Left hindlimb (tissue), 1 donor: Measurements from ENCODE around the gene PITPNB.
A peak's percentile ranks its signal among the peaks of the same experiment; 100 is the strongest.

ENCODE experiments used
- DNase-seq: peaks from one replicate; pipeline ENCODE4 v3.0.0-alpha.2; 2018

The PITPNB gene

DNA sequence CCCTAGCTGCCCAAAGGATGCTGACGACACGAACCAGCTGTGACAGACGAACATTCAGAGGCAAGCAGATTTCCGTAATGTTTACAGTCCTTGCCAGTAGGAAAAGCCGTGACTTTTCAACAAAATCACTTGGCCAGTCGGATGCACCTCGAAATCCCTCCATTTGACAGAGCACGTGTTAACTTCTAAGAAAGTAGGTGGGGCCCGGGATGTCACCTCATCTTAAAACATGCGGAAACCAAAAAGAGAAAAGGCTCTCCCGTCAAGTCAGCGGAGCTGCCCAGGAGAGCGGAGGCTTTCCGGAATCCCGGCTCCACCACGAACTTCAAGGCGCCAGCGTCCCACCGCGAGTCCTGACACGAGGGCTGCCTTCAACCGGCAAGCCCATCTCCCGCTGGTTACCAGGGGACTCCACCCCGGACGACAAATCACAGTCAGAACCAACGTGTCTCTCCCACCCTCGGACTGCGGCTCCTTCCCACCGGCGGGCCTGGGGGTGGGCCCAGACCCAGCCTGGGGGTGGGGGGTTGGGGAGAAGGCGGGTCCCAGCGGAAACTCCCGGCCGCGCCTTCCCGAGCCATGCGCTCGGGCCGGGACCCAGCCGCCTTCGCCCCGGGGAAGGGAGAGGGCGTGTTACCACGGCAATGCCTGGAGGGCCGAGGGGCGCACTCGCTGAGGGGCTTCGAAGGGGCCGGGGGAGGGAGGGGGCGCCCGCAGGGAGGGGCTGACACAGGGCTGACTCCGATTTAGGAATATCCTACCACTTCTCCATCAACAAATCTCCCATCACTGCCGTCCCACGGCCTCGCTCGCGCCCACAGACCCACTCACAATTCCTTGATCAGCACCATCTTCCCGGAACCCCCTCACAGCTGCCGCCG, 475 bp downstream of the PITPNB start:
- peak; percentile 83 for DNase-seq

DNA sequence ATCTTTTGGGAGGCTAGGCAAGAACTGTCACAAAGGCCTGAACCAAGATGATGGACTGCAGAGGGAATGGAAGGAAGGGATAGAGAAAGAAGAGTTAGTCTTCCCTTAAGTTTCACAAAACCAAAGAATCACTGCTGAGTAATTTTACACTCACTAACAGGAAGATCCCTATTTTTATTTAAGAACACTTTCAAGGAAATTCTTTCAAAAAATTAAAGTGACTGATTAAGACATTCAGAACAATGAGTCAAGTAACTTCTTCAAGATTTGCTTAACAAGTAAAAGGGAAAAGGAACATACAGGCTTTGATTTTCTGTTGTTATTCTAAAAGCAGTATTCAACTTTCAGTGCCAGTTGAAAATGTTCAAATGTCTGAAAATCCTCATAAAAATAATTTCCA, 3.1 kb downstream of the PITPNB start:
- DNase-seq = no peak

DNA sequence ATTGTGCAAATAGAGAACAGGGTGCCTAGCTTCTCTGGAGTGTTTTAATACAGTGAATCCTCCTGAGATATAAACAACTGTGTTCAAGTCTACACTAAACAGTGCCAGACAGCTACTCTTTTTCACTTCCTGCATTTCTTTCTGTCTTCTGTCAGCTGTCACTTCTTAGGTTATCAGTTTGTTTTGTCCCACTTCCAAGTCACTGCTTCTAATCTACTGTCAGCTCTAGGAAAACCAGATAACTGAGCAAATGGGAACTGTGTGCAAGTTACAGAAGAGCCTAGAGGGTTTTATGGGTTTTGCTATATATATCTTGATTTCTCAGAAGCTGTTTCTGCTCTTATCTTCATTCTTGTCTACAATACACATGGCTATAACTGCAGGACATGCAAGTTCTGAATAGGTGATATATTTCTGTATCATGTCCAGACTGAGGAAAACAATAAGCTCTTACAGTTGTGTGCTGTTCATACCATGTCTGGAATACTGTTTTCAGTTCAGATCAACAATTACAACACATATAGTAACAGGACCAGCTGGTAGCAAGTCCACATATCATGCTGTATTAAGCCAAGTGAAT, 5.8 kb downstream of the PITPNB start:
- DNase-seq = no peak

DNA sequence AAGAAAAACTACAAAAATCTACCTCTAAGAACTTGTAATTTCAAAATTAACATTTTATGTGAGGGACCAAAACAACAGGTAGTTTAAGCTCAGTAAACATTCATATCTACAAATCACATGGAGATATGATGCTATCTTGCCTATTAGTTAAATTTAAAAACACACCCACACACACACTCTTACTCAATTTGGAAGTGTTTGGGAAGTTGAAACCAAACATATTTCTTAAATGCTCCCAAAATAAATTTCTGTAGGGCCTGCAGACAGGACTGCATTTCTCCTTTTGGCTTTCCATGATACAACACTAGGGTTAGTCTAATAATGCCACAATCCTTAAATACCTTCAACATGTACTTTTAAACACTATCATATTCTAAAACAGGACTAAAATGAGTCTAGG, 7.0 kb downstream of the PITPNB start:
- DNase-seq = no peak

DNA sequence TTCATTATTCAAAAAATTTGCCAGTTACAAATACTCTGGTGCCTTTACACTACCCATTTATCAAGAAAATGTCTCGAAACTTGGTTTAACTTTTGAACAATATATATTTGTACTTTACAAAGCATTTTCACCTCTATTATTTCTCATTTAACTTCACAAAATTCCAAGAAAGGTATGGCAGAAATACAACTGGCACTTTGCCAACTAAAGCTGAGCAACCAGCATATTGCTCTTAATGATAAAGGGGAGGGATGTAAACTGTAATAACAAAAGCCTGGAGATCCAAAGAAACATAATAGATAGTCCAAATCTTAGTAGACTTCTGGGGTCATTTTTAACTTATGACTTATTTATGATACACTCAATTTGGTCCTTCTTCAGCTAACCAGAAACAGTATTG, 7.7 kb downstream of the PITPNB start:
- no peak for DNase-seq

DNA sequence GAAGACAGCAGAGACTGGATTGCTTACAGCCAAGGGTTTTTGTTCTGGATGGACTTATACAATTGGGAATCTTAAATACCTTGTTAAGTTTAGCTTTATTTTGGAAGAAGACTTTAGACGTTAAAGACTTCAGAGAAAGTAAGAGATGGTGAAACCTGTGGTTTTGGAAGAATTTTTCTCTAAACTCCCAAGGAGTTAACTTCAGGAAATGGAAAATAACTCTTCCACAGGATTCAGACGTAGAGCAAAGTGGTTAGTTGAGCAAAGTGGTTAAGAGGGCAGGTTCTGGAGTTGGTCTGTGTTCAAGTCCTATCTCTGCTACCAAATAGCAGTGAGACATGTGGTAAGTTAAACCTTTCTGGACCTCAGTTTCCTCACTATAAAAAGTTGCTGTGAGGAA, 12.8 kb downstream of the PITPNB start:
- DNase-seq = no peak

DNA sequence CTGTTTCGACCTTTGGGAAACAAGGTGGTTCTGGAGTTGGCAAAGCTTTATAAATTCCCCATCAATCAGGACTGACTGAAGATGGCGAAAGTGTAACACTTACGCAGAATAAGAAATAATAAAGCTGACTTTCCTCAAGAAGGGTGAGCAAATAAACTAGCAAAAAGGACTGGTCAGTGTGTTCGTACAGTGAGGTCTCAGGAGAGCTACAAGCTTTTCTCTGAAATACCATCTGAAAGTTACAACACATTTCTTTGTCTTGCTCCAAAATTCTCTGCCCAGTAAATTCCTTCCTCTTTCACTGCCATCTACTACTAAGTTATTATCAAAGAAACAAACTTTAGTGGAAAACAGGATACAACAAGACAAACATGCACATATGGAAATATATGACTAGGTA, 13.4 kb downstream of the PITPNB start:
- DNase-seq = no peak

DNA sequence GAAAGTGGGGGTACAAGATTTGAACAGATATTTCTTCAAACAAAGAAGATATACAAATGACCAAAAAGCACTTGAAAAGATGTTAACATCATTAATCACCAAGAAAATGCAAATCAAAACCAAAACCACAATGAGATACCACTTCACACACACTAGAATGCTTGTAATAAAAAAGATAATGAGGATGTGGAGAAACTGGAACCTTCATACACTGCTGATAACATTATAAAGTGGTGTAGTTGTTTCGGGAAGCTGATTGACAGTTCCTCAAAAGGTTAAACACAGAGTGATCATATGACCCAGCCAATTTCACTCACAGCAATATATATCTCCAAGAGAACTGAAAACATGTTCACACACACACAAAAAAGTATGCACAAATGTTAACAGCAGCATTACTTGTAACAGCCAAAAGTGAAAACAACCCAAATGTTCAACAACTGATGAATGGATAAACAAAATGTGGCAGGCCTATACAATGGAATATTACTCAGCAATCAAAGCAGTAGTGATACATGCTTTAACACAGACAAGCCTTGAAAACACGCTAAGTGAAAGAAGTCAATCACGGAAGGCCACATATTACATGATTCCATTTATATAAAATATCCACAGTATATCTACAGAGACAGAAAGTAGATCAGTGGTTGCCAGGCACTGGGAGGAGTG, 15.1 kb downstream of the PITPNB start:
- DNase-seq = no peak

DNA sequence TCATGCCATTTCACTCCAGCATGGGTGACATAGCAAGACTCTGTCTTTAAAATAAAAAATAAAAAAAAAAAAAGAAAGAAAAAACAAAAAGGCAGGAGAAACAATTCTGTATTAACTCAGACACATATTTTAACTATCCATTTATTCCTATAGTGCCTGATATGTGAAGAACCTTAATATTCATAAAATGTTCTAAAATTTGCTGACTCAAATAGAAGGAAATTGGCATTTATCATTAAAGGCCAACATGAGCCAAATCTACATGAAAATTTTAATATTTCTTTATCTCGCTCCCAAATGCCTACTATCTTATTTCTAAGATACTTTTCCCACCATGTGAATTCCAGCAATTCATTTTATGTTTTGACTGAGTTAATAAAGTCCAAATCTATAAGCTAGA, 18.9 kb downstream of the PITPNB start:
- DNase-seq = no peak

DNA sequence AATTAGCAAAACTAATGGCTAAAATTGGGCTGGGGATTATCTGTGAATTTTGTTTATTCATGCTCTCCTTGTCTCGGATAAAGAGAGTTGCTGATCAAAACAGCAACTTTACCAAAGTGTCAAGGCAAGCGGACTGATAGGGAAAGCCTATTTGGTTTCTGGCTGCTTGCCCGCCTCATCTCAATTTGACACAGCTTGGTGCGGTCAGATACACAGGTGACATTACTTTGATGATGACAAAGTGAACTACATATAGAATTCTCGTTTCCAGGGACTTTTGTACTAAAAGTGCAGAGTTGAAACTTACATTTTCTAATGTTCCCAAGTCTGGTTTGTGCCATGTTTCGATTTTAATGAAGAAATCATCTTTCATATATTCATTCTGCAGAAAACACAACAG, 22.8 kb downstream of the PITPNB start:
- no peak for DNase-seq

DNA sequence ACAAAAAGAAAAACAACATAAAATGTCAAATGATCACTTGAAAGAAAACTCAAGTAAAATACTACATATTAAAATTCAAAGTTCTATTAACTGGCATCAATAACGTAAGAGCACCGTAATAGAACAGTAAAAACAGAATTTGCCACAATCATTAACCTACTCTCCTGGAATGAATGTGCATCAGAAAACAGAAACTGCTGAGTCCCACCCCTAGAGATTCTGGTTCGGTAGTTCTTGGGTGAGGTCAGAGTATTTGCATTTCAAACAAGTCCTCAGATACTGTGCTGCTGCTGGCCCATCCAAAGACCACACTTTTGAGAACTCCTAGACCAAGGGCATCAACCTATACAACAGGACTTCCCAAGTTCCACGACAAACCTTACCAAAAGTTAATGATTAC, 23.5 kb downstream of the PITPNB start:
- DNase-seq = no peak

DNA sequence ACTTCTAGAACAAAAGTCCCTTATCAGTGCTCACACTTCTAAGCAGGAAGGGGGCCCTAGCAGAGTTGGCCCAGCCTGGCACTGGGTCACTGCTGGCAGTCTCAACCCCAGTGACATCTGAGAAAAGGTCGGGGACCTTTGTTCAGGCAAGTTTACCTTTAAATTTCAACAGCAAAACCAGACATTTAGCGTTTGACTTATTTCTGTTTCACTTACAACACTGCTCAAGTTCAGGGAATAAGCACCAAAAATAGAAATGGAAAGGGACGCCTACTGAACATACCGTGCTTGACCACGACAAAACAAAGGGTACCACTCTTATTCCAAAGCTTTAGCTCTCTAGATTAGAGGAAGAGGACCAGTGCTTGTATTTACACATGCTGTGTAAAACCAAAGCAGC, 26.2 kb downstream of the PITPNB start:
- no peak for DNase-seq

DNA sequence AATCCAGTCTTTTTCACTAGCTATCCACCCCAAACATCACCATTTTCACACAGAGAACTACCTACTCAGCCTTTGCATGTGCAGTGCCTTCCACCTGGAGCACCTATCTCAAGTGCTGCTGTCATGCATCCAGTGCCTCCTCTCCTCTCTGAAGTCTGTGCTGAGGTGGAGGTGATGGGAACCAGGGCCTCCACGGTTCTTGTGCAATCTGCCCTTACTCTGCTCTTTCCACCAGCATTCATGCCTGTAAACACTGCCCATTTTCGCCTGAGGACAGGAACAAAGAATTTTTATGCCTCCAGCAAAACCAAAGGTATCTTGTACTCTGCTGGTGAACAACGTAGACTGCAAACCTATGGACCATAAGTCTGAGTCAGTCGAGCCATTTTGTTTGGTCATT, 27.0 kb downstream of the PITPNB start:
- no peak for DNase-seq

DNA sequence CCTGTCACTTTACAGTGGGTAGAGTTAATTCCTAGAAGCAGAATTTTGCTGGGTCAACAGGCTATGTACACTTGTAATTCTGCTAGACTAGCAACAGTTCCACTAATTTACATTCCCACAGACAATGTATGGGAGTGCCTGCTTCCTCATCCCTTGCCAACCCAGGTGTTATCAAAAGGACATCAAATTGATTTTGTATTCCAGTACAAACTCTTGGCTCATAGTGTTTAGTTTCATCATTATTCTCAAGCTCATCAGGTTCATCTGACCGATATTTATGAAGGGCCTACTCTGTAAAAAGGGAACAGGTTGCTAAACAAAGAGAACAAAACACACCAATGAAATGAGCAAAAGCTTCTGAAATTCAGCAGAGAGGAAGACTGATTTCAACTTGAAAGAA, 30.7 kb downstream of the PITPNB start:
- no peak for DNase-seq

DNA sequence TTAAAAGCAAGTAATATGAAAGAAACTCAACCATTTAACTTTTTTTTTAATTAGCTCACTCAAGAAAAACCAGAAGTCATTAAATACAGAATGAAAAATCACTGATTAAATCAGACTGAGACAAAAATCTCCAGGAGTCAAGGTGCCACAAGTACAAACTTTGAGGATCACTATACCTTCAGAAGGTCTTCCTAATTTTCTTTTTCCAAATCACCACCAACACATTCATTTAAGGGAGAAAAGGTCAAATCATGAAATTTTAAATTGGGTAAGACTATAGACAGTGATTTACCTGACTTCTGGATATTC, 32.3 kb downstream of the PITPNB start:
- DNase-seq = no peak

DNA sequence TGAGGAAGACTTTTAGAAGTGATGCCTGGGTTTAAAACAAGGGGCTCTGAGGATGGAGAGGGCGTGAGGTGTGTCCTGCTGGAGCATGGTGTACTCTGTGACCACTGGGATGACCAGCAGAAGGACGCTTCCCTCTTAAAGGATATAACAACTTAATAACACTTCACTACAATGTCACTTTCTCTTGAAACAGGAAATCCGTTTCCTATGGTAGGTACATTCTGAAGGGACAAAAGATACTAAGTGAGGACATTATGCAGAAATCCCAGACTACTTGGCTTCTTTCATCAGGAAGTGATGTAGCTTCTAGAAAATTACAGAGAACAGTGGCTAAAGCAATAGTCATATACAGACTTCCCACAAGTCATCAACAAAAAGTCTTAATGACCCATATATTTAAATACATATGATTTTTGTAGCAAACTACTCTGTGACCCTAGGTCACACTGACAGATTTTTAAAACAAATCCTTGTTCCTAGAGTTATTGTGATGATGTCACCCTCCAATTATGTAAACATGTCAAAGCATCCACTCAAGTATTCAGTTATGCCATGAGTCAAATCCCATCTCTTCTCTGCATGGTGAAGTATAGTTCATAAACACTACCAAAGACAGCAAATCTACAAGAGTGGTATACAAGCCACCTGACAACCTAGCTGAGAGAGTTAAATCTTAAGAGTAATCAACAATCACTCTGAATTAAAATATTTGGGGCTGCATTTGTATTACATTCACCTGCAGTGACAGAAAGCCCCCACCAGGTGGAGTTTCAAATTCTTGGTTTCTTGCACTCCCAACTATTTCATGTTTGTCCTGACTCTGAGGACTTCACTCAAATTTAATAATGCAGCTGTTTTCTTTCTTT, 32.8 kb downstream of the PITPNB start:
- DNase-seq = no peak

DNA sequence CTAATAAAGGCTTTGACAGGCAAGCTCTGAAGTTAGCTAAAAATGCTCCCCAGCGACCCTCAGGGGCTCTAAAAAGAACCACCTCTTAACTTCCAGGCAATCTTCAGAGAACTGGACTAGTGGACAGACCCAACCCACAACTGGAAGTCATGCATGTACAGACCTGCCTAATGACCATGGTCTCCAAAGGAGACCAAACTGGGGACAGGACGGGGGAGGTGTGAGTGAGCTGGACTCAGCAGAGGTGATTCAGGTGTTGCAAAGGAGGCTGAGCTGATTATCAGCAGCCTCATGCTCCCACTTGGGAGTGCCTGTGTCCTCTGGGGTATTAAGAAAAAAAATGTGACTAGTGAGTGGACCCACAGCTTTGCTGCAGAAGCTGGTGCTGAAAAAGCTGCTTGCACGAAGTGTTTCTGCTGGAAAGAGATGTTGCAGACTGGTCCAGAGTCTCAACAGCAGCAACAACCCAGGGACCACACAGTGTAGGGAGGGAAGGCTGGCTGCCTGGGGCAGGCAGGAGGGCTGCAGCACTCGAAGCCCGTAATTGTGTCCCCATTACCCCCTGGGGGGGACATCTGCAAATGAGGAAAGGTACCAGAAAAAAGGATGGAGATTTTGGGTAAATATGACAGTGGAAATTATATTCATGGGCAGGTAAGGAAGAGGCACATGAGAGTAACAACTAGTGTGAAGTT, 35.3 kb downstream of the PITPNB start:
- DNase-seq = no peak

DNA sequence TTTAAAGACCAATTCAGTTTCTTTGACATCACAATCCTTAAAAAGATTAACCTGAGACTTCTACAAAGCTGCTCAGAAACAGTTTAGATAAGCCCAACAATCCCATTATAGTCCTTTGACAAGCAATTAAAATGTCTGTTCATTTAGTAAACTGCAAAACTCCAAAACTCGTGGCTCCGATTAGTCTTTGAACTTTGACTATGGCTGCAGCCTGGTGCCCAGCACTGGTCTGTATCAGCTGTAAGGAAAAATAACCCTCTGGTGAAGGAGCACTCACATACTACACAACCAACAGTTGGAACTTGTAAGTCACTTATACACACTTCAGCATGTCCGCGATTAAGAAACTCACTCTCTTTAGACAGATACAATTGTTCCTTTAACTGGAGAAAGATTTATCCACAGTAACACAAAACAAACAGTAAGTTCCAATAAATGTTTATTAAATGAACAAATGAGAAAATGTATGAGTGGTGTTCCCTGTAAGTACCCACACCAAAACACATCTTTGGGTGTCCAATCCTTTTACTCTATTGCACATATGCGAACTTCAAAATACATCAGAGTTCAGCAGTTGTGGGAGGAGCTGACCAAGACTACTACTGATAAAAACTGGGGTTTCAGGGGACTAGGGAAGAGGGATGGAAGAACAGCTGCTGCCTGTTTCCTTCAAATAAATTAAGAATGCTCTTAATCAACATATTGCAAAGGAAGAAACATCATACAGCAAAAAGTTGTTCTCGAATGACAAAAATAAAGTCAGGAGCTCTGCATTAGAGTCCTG, 36.4 kb downstream of the PITPNB start:
- DNase-seq = no peak

DNA sequence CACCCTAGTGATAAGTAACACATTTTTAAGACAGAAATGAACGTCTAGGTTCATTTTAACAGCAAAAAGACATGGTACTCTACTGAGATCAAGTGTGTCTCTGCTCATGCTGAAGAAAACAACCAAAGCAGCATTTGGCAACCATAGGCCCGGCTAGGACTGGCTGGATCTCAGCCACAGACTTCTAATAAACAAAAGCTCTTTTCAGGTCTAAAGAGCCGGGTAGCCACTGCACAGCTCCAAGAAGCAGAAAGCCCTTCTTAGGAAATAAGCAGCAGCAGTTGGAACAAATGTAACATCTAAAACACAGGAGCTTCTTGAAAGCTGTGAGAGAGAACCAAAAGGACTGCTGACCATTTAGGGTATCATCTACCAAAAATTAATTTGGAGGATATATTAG, 37.6 kb downstream of the PITPNB start:
- DNase-seq = peak; percentile 34

DNA sequence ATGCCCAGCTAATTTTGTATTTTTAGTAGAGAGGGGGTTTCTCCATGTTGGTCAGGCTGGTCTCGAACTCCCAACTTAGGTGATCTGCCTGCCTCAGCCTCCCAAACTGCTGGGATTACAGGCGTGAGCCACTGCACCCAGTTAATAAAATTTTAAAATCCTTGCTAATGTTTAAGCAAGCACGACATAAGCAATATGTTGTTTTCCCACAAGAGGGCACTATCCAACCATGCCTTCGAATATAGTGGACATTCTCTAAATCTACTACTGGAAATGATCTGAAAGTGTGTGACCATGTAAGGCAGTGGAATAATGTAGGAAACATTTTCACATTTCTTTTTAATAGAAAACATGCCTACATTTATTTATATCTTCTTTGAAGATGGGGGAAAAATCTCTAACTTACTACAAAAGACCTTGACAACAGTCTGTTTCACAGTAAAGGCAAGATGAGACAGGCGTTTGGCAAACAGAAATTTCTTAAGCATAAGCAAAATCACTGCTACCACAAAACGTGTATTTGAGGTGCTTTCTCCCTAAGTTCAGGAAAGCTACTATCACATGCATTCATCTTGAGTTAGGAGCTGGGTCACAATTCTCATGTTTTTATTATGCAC, 38.2 kb downstream of the PITPNB start:
- no peak for DNase-seq

DNA sequence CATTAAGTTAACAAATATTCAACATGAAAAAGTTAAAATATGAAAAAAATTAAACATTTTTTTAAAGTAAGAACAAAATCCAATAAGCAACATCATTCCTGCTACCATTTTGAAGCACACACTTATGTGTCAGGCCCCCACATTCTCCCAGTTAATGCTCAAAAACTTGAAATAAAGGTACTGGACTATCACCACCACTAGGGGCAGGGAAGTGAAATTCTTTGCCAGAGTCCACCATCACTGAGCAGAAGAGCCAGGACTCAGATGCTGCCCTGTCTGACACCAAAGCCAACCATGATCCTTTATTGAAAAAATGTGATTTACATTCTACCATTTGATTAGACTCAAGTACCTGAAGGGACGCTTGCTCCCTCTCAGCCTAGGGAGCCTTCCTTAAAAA, 39.1 kb downstream of the PITPNB start:
- DNase-seq = no peak

DNA sequence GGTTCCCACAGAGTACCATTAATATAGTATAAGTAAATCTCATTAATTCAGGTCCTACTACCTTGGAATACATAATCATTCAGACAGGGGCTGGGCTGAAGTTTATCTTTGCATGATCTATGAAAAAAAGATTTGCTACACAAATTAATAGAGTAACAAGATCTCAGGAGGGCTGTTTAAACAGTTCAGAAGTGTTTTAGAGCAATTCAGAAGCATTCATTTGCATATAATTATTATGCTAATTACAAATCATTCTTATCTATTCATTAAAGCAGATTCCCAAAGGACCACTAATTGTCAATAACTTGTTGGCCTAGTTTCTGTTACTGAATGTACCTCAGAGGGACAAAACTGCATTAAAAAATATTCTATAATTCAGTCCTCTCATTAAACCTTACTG, 40.5 kb downstream of the PITPNB start:
- DNase-seq = no peak
